OCI-LY7 (cell line): Measurements from ENCODE around the gene CAP1.

Experiments
- EZH2phosphoT487 ChIP-seq: fragments of 200-600 bp; sonication (generic); IDR thresholded peaks from 2 replicates; pipeline ENCODE4 v1.6.1; 2018; ENCODE audit warnings: low read depth, borderline replicate concordance, mild to moderate bottlenecking, mixed run types, antibody characterized with exemption, low read length, moderate library complexity, mixed read lengths
- TF ChIP-seq, protein P1 (sequence below): fragments of 200-600 bp; sonication (generic); conservative IDR thresholded peaks from 2 replicates; pipeline ENCODE4 v1.5.1; 2014; ENCODE audit warnings: mild to moderate bottlenecking, antibody characterized with exemption, low read length, moderate library complexity, mixed read lengths

DNA sequence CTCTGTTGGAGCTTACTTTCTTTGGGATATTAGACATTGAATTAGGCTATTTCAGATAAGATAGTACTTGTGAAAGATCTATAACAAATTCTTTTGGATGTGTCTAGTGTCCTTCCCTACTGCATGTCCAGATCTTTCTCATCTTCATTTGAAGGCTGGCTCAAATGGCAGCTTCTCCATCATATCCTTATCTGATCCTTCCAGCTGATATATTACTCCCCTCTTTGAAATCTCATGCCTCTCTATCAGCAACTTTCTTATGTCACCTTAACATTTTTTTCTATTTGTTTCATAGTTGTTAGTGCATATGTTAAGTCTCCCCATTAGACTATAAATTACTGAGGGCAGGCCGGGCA is 17.5 kb downstream of the CAP1 start:
- TF ChIP-seq, protein P1, sequence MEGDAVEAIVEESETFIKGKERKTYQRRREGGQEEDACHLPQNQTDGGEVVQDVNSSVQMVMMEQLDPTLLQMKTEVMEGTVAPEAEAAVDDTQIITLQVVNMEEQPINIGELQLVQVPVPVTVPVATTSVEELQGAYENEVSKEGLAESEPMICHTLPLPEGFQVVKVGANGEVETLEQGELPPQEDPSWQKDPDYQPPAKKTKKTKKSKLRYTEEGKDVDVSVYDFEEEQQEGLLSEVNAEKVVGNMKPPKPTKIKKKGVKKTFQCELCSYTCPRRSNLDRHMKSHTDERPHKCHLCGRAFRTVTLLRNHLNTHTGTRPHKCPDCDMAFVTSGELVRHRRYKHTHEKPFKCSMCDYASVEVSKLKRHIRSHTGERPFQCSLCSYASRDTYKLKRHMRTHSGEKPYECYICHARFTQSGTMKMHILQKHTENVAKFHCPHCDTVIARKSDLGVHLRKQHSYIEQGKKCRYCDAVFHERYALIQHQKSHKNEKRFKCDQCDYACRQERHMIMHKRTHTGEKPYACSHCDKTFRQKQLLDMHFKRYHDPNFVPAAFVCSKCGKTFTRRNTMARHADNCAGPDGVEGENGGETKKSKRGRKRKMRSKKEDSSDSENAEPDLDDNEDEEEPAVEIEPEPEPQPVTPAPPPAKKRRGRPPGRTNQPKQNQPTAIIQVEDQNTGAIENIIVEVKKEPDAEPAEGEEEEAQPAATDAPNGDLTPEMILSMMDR, result no peak
- TF ChIP-seq EZH2phosphoT487, result no peak
